Ammon's horn (tissue), 1 donor: ENCODE data around the gene PLA1A.

ENCODE experiments used
- DNase-seq: peaks from one replicate; pipeline ENCODE4 v3.0.0-alpha.2; 2016; ENCODE audit warnings: low spot score

The PLA1A gene

GRCh38 chr3:119608405-119609000 is 10.8 kb downstream of the PLA1A start:
- no peak for DNase-seq

- DNase-seq: no peak
Measured at GRCh38 chr3:119609301-119609700, 11.6 kb downstream of the PLA1A start.

- DNase-seq: no peak
Measured at GRCh38 chr3:119611664-119612063, 14.0 kb downstream of the PLA1A start.

DNA sequence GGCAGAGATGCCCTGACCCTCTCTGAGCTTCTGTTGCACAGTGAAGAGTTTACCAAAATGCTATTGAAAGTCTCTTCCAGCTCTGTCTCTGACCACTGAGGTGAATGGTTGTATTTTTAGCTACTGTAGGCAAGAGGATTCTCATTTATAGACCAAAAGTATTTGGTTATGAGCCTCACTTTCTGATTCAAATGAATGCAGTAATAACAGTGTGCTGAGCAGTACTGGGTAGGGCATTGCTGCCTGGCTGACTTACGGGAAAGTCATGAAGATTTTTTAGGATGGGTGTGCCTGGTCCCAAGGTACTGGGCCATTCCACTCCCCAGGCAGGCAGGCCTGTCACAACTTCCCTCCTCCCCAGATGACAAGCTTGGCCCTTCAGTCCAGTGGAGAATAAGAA is 15.5 kb downstream of the PLA1A start:
- DNase-seq: no peak

GRCh38 chr3:119613872-119614271 is 16.2 kb downstream of the PLA1A start:
- no peak for DNase-seq

DNA sequence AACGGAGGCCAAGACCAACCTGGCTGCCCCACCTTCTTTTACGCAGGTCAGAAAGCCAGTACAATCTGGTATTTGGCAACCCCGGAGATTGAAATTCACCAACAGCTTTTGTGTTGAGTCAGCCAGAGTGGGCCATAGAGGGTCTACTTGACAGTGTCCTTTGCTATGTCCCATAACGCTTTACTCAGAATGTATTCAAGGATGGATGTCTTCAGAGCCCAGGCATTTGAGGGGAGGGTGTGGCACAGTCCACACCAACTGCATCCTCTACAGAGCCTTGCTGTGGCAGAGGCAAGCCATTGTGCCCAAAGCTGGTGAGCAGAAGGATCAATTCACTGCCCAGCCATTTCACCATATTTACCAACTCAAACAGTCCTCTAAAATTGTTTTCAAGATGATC is 18.4 kb downstream of the PLA1A start:
- no peak for DNase-seq

GRCh38 chr3:119619094-119619493 is 21.4 kb downstream of the PLA1A start:
- no peak for DNase-seq

DNA sequence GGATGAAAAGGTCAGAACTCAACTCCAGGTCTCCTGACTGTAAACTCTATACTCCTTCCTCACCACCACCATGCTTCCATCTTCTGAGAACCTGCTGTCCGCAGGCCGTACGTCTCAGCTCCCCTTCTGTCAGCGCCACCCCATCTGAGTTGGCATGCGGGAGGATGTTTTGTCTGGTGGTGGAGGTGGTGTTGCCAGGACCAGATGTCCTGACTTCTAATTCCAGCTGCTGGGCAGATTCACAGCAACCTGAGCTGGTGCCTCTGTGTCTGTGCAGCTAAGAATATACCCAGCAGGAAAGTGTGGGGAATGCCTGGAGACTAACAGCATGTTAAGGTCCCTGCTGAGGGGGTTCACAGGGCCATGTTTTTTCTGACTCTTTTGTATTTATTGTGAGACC is 23.2 kb downstream of the PLA1A start:
- DNase-seq: no peak

GRCh38 chr3:119624002-119624720 is 26.5 kb downstream of the PLA1A start:
- DNase-seq: no peak

- no peak for DNase-seq
Measured at GRCh38 chr3:119625451-119626153, 27.9 kb downstream of the PLA1A start.

DNA sequence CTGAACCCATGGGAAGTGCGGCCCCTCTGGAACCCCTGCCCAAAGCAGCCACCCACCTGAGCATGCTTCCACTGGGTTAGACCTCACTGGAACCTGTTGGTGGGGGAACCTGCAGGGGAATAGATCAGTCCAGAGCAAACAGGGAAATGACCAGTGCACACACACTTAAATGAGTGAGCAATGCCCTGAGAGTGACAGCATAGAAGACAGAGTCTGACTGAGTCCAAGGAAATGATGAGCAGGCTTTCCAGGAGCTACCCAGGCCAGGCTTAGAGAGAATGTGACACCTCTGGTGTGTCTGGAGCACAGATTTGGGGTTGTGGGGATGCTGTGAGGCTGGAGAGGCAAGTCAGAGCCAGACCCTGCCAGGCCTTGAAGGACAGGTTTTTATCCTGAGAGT is 28.5 kb downstream of the PLA1A start:
- no peak for DNase-seq

DNA sequence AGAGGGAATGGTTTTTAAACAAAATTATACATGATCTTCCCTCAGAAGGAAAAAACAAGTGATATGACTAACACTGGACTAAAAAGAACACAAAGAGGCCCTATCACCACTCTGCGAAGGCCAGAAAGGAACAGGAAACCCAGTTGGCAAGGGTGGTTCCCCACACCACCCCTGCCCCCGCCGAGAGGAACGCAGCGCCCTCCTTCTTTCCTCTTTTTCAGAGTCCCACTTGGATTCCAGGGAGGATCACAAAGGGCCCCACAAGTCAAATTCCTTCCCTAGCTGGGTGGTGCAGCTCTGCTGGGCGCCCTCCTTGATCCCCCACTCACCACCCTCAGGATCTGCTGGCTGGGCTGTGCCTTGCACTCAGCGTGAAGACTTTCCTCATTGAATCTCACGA is 29.8 kb downstream of the PLA1A start:
- DNase-seq: no peak

DNA sequence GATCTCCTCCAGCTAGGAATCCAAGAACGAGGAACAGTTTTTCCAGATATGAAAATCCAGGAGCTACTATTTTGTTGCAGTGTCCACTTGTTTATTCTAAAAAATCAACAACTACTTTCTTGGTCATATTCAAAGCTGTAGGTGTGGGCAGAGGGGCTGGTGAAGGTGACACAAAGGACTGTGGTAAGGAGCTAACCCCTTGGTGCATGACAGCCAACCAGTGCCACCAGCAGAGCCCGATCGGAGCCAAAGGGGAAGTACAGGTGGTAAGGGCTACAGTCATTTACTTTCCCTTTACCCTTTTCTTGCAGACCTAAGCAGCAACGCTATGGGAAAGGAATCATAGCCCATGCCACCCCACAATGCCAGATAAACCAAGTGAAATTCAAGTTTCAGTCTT is 30.7 kb downstream of the PLA1A start:
- DNase-seq: no peak

- no peak for DNase-seq
Measured at GRCh38 chr3:119628816-119629445, 31.2 kb downstream of the PLA1A start.

DNA sequence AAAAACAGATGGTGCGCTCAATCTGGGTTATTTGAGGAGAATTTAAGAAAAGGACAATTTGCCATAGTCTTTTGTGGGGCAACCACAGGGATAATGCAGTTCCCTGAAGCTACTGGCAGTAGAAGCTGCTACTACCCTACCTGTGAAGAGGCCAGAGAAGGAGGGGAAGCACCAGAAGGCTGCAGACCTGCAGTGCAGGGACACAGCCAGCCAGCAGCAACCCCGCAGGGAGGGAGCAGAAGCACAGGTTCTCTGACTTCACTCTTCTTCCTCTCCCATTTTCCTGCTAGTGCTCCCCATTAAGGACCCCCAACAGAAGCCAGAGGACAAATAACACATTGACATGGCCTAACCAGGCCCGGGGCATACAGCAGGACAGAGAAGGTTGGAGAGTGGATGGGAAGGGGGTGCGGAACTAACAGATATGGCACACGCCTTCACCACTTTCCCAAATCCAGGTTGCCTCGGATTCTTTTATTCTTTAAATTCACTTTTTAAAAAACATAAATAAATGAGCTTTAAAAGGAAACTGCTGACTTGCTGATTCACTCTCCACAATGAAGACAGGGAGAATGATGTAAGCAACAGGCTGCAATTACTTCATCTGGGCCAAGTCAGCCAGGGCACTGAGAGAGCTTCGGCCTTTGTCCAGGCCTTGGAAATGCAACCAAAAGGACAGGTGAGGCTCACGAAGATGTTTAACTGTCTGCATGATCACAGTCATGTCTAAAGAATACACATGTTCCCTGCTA is 32.6 kb downstream of the PLA1A start:
- DNase-seq: no peak

- DNase-seq: no peak
Measured at GRCh38 chr3:119630880-119631329, 33.2 kb downstream of the PLA1A start.

- no peak for DNase-seq
Measured at GRCh38 chr3:119631516-119631915, 33.8 kb downstream of the PLA1A start.

GRCh38 chr3:119632216-119632615 is 34.5 kb downstream of the PLA1A start:
- no peak for DNase-seq

- DNase-seq: no peak
Measured at GRCh38 chr3:119632829-119633228, 35.1 kb downstream of the PLA1A start.

GRCh38 chr3:119635719-119636118 is 38.0 kb downstream of the PLA1A start:
- DNase-seq: no peak

- DNase-seq: no peak
Measured at GRCh38 chr3:119636249-119636648, 38.6 kb downstream of the PLA1A start.
